GM12865 (cell line): Measurements from ENCODE around the gene FBP1.
A peak's percentile ranks its signal among the peaks of the same experiment; 100 is the strongest.

ENCODE experiments used
- DNase-seq: peaks from one replicate; pipeline ENCODE4 v3.0.0; 2010; ENCODE audit warnings: low read depth
- H3K4me3 ChIP-seq: 2 replicates; pipeline ENCODE4 v1.5.1; 2011; ENCODE audit warnings: mild to moderate bottlenecking, low read depth, low read length, control low read depth
- TF ChIP-seq, protein P1 (sequence below): IDR thresholded peaks from 2 replicates; pipeline ENCODE4 v1.5.1; 2011; ENCODE audit warnings: low read length, control low read depth, low read depth, inconsistent platforms; ENCODE audit not compliant: insufficient read depth; ENCODE audit errors: missing control alignments

FBP1 gene

DNA sequence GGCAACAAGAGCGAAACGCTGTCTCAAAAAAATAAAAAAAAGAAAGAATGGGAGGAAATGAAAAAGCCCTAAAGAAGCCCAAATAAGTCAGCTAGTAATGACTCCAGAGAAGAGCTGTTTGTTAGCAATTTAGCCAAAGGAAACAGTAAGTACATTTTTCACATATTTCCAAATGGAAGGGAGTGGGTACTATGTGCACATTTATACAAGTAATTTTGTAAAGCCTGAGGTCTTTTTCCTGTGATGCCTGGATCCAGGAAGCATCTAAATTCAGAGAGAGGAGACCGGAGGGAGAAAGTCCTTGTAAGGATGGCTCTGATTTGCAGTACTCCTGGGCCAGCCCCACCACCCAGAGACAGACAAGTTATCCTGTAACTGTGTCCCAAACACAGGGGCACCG lies 14.7 kb downstream of the FBP1 start:
- TF ChIP-seq, protein P1, sequence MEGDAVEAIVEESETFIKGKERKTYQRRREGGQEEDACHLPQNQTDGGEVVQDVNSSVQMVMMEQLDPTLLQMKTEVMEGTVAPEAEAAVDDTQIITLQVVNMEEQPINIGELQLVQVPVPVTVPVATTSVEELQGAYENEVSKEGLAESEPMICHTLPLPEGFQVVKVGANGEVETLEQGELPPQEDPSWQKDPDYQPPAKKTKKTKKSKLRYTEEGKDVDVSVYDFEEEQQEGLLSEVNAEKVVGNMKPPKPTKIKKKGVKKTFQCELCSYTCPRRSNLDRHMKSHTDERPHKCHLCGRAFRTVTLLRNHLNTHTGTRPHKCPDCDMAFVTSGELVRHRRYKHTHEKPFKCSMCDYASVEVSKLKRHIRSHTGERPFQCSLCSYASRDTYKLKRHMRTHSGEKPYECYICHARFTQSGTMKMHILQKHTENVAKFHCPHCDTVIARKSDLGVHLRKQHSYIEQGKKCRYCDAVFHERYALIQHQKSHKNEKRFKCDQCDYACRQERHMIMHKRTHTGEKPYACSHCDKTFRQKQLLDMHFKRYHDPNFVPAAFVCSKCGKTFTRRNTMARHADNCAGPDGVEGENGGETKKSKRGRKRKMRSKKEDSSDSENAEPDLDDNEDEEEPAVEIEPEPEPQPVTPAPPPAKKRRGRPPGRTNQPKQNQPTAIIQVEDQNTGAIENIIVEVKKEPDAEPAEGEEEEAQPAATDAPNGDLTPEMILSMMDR = no peak
- H3K4me3 ChIP-seq = no peak overlapping the region
- no peak for DNase-seq

DNA sequence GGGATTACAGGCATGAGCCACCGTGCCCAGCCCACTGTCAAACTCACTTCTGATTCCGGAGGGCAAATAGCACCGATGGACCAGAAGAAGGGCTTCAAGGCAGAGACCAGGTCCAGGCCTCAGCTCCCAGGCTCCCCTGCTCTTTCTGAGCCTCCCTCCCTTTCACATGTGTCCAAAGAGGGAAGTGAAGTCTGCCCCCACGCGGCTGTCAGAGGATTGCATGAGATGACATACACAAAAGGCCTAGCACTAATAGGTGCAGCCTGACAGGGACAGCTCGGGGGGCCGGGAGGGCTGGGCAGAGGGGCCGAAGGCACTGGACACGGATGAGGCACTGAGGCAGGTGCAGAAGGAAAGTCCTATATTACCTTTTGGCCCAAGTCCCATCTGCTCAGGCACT lies 16.1 kb downstream of the FBP1 start:
- DNase-seq = peak; percentile 57
- no peak overlapping the region for H3K4me3 ChIP-seq
- TF ChIP-seq, protein P1 = peak; percentile 57

DNA sequence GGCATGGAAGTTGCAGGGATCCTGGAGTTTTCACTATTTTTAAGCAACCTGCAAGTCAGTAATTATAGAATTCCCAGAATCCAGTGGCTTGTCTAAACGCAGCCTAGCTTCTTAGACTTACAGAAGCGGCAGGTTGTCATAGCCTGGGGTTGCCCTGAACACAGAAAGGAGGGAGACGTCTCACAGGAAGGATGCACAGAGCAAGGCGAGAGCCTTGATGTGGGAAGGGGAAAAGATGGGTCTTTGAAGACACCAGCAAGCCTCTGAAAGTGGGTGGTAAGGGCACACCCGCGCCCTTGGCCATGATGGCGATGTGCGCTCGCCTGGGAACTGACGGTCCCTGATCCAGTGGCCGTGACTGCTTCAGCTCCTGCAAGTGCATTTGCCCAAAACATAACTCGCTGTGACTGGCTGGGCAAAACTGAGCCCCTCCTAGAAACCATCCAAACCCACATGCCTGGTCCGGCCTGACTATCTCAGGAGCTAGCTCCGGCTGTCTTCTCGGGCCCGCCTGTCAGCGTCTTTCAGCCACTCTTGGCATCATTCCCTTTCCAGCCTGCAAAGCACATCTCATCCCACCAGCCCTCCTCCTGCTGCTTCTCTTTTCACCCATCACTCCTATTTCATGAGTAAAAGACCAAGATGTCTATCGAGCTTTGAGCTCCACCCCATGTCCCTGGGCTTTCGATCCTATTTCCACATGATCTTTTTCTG lies 17.1 kb downstream of the FBP1 start:
- DNase-seq = no peak
- H3K4me3 ChIP-seq = no peak overlapping the region
- TF ChIP-seq, protein P1 = no peak

DNA sequence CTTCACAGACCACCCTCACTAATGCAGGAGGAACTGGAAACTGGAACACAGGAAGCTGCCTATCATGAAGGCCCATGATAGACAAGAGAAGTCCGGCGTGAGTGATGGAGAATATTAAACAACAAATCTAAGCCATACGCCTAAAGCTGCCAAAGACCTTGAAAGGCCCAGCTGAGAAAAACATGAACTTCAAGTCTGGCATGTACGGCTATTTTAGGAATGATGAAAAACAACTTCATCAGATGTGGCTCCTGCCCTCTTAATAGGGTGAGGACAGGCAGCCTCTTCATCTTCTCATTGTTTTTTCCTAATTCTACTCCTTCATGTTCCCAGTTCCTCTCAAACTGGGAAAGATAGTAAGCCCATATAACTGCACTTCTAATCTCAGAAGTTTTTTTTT lies 20.3 kb downstream of the FBP1 start:
- DNase-seq = no peak
- TF ChIP-seq, protein P1 = no peak

DNA sequence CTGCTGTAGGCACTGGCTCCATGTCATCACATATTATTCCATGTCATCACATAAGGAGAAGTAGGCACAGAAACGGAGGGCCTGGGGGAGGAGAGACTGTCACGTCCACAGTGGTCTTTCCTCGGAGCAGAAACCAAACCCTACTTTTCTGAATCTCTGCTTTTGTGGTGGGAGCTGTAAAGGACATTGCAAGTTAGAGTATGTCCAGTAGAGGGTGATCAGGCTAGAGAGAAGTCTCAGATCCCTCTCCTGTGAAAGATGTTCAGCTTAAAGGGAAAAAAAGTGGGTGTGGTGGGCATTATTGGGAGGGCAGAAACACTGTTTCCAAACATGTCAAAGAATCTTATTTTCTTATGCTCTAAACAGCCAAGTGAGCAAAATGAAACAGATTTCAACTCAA lies 26.3 kb downstream of the FBP1 start:
- no peak for DNase-seq
- TF ChIP-seq, protein P1 = no peak
- H3K4me3 ChIP-seq = no peak overlapping the region

More for the DNA sequence above, 20.3 kb downstream of the FBP1 start:
- no peak overlapping the region for H3K4me3 ChIP-seq

DNA sequence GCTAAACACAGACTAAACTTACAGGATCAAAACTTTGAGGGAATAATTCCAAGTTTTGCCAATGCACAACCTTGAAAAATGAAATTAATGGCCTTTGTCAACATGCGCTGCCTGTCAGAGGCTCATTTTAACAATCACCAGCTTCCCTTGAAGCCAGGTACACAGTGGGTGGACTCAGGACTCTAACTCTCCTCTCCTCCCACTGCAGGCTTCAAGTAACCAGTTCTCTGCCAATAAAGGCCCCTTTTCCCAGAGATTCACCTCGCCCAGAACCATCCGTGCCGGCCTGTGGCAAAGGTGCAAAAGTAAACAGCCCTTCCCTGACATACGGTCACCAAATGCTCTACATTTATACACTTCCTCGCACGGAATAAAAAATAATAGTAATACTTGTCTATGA lies 27.2 kb downstream of the FBP1 start:
- no peak for DNase-seq
- H3K4me3 ChIP-seq = no peak overlapping the region
- TF ChIP-seq, protein P1 = no peak

DNA sequence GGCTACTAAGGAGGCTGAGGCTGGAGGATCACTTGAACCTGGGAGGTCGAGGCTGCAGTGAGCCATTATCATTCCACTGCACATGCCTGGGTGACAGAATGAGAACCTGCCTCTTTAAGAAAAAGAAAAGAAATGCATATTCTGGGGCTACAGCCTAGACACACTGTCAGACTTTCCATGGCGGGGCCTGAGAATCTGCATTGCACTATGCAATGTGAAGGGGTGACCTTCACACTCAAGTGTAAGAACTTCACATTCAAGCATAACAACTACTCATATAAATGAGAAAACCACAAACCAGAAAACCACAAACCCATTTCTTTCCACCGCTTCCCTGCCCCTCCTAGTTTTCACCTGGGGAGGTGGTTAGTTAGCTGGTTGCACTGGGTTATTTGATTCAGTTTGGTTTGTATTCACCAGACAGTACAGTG lies 27.7 kb downstream of the FBP1 start:
- no peak overlapping the region for H3K4me3 ChIP-seq
- TF ChIP-seq, protein P1 = no peak
- peak; percentile 20 for DNase-seq
